C4-2B (cell line): ENCODE measurements around the gene YTHDF2.
A peak's percentile ranks its signal among the peaks of the same experiment; 100 is the strongest.
"Not testable (repeated sequence)": the region's sequence is repeated elsewhere in the genome, so short reads cannot be mapped to it uniquely, and the experiment has no call there.

ENCODE experiments used
- H3K27ac ChIP-seq: fragments of 450-650 bp; 2 replicates; pipeline ENCODE4 v1.5.1; 2017
- CTCF ChIP-seq: fragments of 450-650 bp; conservative IDR thresholded peaks from 2 replicates; pipeline ENCODE4 v1.5.1; 2017; ENCODE audit warnings: mild to moderate bottlenecking
- ZFX ChIP-seq: fragments of 450-650 bp; IDR thresholded peaks from 2 replicates; pipeline ENCODE4 v1.6.1; 2017

The YTHDF2 gene

GRCh38 chr1:28720376-28720775 lies 16.4 kb upstream of the YTHDF2 start:
- no peak for TF ChIP-seq CTCF
- no peak for TF ChIP-seq ZFX

GRCh38 chr1:28721927-28722326 lies 14.8 kb upstream of the YTHDF2 start:
- not testable (repeated sequence) for H3K27ac ChIP-seq

More at GRCh38 chr1:28720376-28720775, 16.4 kb upstream of the YTHDF2 start:
- H3K27ac ChIP-seq: no peak overlapping the region

GRCh38 chr1:28725365-28725764 lies 11.4 kb upstream of the YTHDF2 start:
- H3K27ac ChIP-seq: not testable (repeated sequence)

- peak overlapping the region; percentile 98 for H3K27ac ChIP-seq
- TF ChIP-seq CTCF (no peak), ZFX (no peak)
Measured at GRCh38 chr1:28735961-28736449, 735 bp upstream of the YTHDF2 start.

GRCh38 chr1:28737307-28738132 lies 780 bp downstream of the YTHDF2 start:
- peak overlapping the region; percentile 98 for H3K27ac ChIP-seq
- peak; percentile 96 for TF ChIP-seq ZFX
- TF ChIP-seq CTCF: no peak

GRCh38 chr1:28740118-28740517 lies 3.4 kb downstream of the YTHDF2 start:
- no peak for TF ChIP-seq CTCF
- TF ChIP-seq ZFX: no peak
- no peak overlapping the region for H3K27ac ChIP-seq

GRCh38 chr1:28744184-28744583 lies 7.4 kb downstream of the YTHDF2 start:
- TF ChIP-seq CTCF (no peak), ZFX (no peak)
- H3K27ac ChIP-seq: no peak overlapping the region

GRCh38 chr1:28745653-28746173 lies 9.0 kb downstream of the YTHDF2 start:
- no peak overlapping the region for H3K27ac ChIP-seq
- TF ChIP-seq ZFX (no peak), CTCF (no peak)
